ENCODE measurements around the gene SMAD2. TPM values are rescaled to one million over a fixed set of nuclear protein-coding genes. Genes with fewer than 3 reads are reported as not detected.

The SMAD2 gene
- total and polyA plus RNA-seq, 2 of the 8 experiments (the other 6 are each of a cell fraction or from before 2014, with no cell fraction given), result 28.4 to 124 TPM

DNA sequence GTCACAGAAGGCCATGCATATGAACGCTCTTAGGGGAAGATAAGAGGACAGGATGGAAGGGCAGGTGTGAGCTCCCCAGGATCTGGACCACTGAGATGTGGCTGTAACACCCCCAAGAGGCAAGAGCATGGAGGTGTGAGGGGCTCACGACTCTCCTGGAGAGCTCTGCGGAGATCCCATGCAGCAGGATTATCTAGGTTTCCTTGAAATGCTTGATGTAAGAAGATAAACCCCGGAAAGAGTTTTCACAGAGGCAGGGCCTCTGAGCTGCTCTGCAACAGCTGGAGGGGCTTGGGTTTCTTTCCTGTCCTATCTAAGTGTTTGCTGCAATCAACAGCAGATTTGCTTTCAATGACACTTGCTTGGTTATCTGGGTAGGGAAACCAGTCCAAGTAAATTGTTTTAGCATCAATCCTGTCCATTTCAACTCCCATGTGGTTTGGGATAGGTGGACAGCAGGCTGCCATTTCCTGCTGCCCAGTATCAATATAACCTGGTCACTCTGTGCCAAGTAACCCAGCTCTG, 138.9 kb downstream of the SMAD2 start (continued):
- TF ChIP-seq CBX5 (IDR thresholded peaks at IDR 0.05; ENCODE audit: low read depth, low read length) (no peak), CBX8 (IDR thresholded peaks at IDR 0.05; ENCODE audit: borderline replicate concordance, low read depth, low read length) (no peak), SIRT6 (IDR thresholded peaks at IDR 0.05; ENCODE audit: low read length) (no peak), ASH2L (IDR thresholded peaks at IDR 0.05; ENCODE audit: low read length) (no peak), TCF12 (IDR thresholded peaks at IDR 0.05; ENCODE audit: low read depth, low read length) (no peak), TAF1 (IDR thresholded peaks at IDR 0.05; ENCODE audit: low read depth, low read length) (no peak)
